Measurements from ENCODE around the gene MSH5. TPM values are rescaled to one million over a fixed set of nuclear protein-coding genes. Genes with fewer than 3 reads are reported as not detected.

The MSH5 gene
- total RNA-seq, 4 donors from 2014 or later = 16.7 to 41.5 (median 22.1) TPM; not detected in 1

- Histone ChIP-seq H3K9me3 (no peaks in the 10 kb centered on the region), H3K36me3 (no peaks in the 10 kb centered on the region), H3K4me3 (peak overlapping the region; percentile 79 to 82), H3K27ac (peak overlapping the region; percentile 96 to 98), H3K27me3 (no peaks in the 10 kb centered on the region), H3K4me1 (peaks cover 7 to 9% of the 10 kb centered on the region in 2 donors)
- TF ChIP-seq POLR2A (IDR thresholded peaks at IDR 0.05) (no peak), CTCF (IDR thresholded peaks at IDR 0.05) (no peak)
- intact Hi-C loops (cut with DNase I; ENCODE audit: low total_unique reads) = loop anchor here (5.0 kb wide), 1 partner anchor 935 kb away; no protein-coding TSS in a partner anchor
- no peak for DNase-seq
These were observed 38.0 kb upstream of the MSH5 start for GRCh38 chr6:31701666-31702404.

- no peaks in the 10 kb centered on the region for H3K36me3 ChIP-seq
- DNase-seq = no peak
- H3K4me1 ChIP-seq = peaks cover 7 to 9% of the 10 kb centered on the region in 2 donors
- intact Hi-C loops (cut with DNase I; ENCODE audit: low total_unique reads) = loop anchor here (5.0 kb wide), 1 partner anchor 935 kb away; no protein-coding TSS in a partner anchor
- H3K9me3 ChIP-seq = no peaks in the 10 kb centered on the region
- H3K27me3 ChIP-seq = no peaks in the 10 kb centered on the region
- H3K27ac ChIP-seq = peak overlapping the region; percentile 96 to 98
- TF ChIP-seq POLR2A (IDR thresholded peaks at IDR 0.05) = no peak
- peak overlapping the region; percentile 79 to 82 for H3K4me3 ChIP-seq
These were observed 37.4 kb upstream of the MSH5 start for GRCh38 chr6:31702405-31702818.

GRCh38 chr6:31702819-31703716 is 36.7 kb upstream of the MSH5 start, which contains the start of gene ABHD16A:
ABHD16A (minus strand) TSS chr6:31703324; CDS start chr6:31703281, 43 bp downstream.
- H3K36me3 ChIP-seq = no peaks in the 10 kb centered on the region
- TF ChIP-seq CTCF (IDR thresholded peaks at IDR 0.05) (peak; percentile 6 to 24 (median 16)), POLR2A (IDR thresholded peaks at IDR 0.05) (peak; percentile 98 to 99)
- peaks cover 7 to 9% of the 10 kb centered on the region in 2 donors for H3K4me1 ChIP-seq
- peak within 1 kb of the TSS; percentile 79 to 82 for H3K4me3 ChIP-seq
- intact Hi-C loops (cut with DNase I; ENCODE audit: low total_unique reads) = loop anchor here (5.0 kb wide), 1 partner anchor 936 kb away; no protein-coding TSS in a partner anchor
- H3K27me3 ChIP-seq = no peaks in the 10 kb centered on the region
- H3K9me3 ChIP-seq = no peaks in the 10 kb centered on the region
- DNase-seq = peak; percentile 99
- peak within 1 kb of the TSS; percentile 96 to 98 for H3K27ac ChIP-seq

GRCh38 chr6:31705931-31706330 is 33.9 kb upstream of the MSH5 start:
- H3K27ac ChIP-seq = no peak overlapping the region
- no peak overlapping the region for H3K4me3 ChIP-seq
- no peaks in the 10 kb centered on the region for H3K27me3 ChIP-seq
- intact Hi-C loops (cut with DNase I; ENCODE audit: low total_unique reads) = no loop called here
- no peaks in the 10 kb centered on the region for H3K9me3 ChIP-seq
- no peaks in the 10 kb centered on the region for H3K36me3 ChIP-seq
- TF ChIP-seq POLR2A (IDR thresholded peaks at IDR 0.05) (no peak), CTCF (IDR thresholded peaks at IDR 0.05) (no peak)
- DNase-seq = no peak
- H3K4me1 ChIP-seq = peaks cover 7 to 9% of the 10 kb centered on the region in 2 donors

- no peaks in the 10 kb centered on the region for H3K9me3 ChIP-seq
- no peaks in the 10 kb centered on the region for H3K36me3 ChIP-seq
- H3K4me1 ChIP-seq = peaks cover 5 to 6% of the 10 kb centered on the region in 2 donors
- no peak within 1 kb of the TSS for H3K27ac ChIP-seq
- intact Hi-C loops (cut with DNase I; ENCODE audit: low total_unique reads) = no loop called here
- no peaks in the 10 kb centered on the region for H3K27me3 ChIP-seq
- H3K4me3 ChIP-seq = no peak within 1 kb of the TSS
- TF ChIP-seq POLR2A (IDR thresholded peaks at IDR 0.05) (no peak), CTCF (IDR thresholded peaks at IDR 0.05) (no peak)
- DNase-seq = no peak
These were observed 33.2 kb upstream of the MSH5 start, which contains the start of gene LY6G6F for GRCh38 chr6:31706599-31706998. LY6G6F (plus strand) TSS chr6:31706866; CDS start chr6:31706907, 41 bp downstream.
